ENCODE measurements around the gene LGALS7.
A peak's percentile ranks its signal among the peaks of the same experiment; 100 is the strongest.
"Not testable (repeated sequence)": the region's sequence is repeated elsewhere in the genome, so short reads cannot be mapped to it uniquely, and the experiment has no call there.

The LGALS7 gene

GRCh38 chr19:38773469-38774177 is at the start of gene LGALS7:
LGALS7 (minus strand) TSS chr19:38773517; CDS start chr19:38773492, 25 bp downstream.
- H3K4me3 Mint-ChIP-seq, result peak within 1 kb of the TSS; percentile 35
- no peaks in the 10 kb centered on the region for H3K9me3 Mint-ChIP-seq
- H3K27me3 Mint-ChIP-seq (ENCODE audit: low read depth, poor library complexity), result no peaks in the 10 kb centered on the region
- no peak for DNase-seq
- peaks cover 11% of the 10 kb centered on the region for H3K4me1 Mint-ChIP-seq
- peak within 1 kb of the TSS; percentile 10 for H3K27ac Mint-ChIP-seq
- TF ChIP-seq CTCF (IDR thresholded peaks at IDR 0.05), result no peak
- no peaks in the 10 kb centered on the region for H3K36me3 Mint-ChIP-seq (ENCODE audit: low read depth)

- DNase-seq; H3K4me3 Mint-ChIP-seq; H3K27ac Mint-ChIP-seq; H3K27me3 Mint-ChIP-seq (ENCODE audit: low read depth, poor library complexity): not testable (repeated sequence)
- H3K9me3 Mint-ChIP-seq, result peaks cover 16% of the 10 kb centered on the region
- H3K4me1 Mint-ChIP-seq, result peaks cover 55% of the 10 kb centered on the region
- H3K36me3 Mint-ChIP-seq (ENCODE audit: low read depth), result peaks cover 58% of the 10 kb centered on the region
Observed at GRCh38 chr19:38821230-38821825, 48.0 kb upstream of the LGALS7 start.

GRCh38 chr19:38819231-38819920 is 46.1 kb upstream of the LGALS7 start:
- peaks cover 62% of the 10 kb centered on the region for H3K36me3 Mint-ChIP-seq (ENCODE audit: low read depth)
- TF ChIP-seq CTCF (IDR thresholded peaks at IDR 0.05), result no peak
- no peaks in the 10 kb centered on the region for H3K27me3 Mint-ChIP-seq (ENCODE audit: low read depth, poor library complexity)
- H3K4me1 Mint-ChIP-seq, result peaks cover 39% of the 10 kb centered on the region
- H3K4me3 Mint-ChIP-seq, result peak overlapping the region; percentile 43
- H3K27ac Mint-ChIP-seq, result peak overlapping the region; percentile 97
- H3K9me3 Mint-ChIP-seq, result peaks cover 16% of the 10 kb centered on the region
- DNase-seq, result no peak

GRCh38 chr19:38817081-38817480 is 43.8 kb upstream of the LGALS7 start:
- peaks cover 6% of the 10 kb centered on the region for H3K9me3 Mint-ChIP-seq

GRCh38 chr19:38816131-38816750 is 42.9 kb upstream of the LGALS7 start:
- peaks cover 39% of the 10 kb centered on the region for H3K36me3 Mint-ChIP-seq (ENCODE audit: low read depth)
- no peak overlapping the region for H3K27ac Mint-ChIP-seq
- DNase-seq, result no peak
- H3K4me1 Mint-ChIP-seq, result peaks cover 29% of the 10 kb centered on the region
- no peaks in the 10 kb centered on the region for H3K27me3 Mint-ChIP-seq (ENCODE audit: low read depth, poor library complexity)
- no peak for TF ChIP-seq CTCF (IDR thresholded peaks at IDR 0.05)
- peaks cover 6% of the 10 kb centered on the region for H3K9me3 Mint-ChIP-seq
- no peak overlapping the region for H3K4me3 Mint-ChIP-seq

More at GRCh38 chr19:38817081-38817480, 43.8 kb upstream of the LGALS7 start:
- H3K36me3 Mint-ChIP-seq (ENCODE audit: low read depth), result peaks cover 44% of the 10 kb centered on the region
- no peak for DNase-seq
- H3K27ac Mint-ChIP-seq, result no peak overlapping the region
- H3K4me3 Mint-ChIP-seq, result no peak overlapping the region
- no peaks in the 10 kb centered on the region for H3K27me3 Mint-ChIP-seq (ENCODE audit: low read depth, poor library complexity)
- TF ChIP-seq CTCF (IDR thresholded peaks at IDR 0.05), result no peak
- H3K4me1 Mint-ChIP-seq, result peaks cover 28% of the 10 kb centered on the region
